Neural progenitor cell (in vitro differentiated cells): Measurements from ENCODE around the gene TEX30. TPM values are rescaled to one million over a fixed set of nuclear protein-coding genes. Genes with fewer than 3 reads are reported as not detected.

ENCODE experiments used
- DNase-seq: peaks from one replicate; pipeline ENCODE4 v3.0.0-alpha.2; 2016; ENCODE audit warnings: low spot score
- H2AFZ ChIP-seq: fragments of 200-600 bp; sonication (generic); replicated peaks from 2 replicates; pipeline ENCODE4 v1.6.1; 2016; ENCODE audit warnings: antibody characterized with exemption
- H3F3A ChIP-seq: fragments of 200-600 bp; sonication (generic); 2 replicates; pipeline ENCODE4 v1.6.1; 2016; ENCODE audit warnings: antibody characterized with exemption, low read depth
- H3K27ac ChIP-seq: fragments of 200-600 bp; sonication (generic); 2 replicates; pipeline ENCODE4 v1.5.1; 2016; ENCODE audit warnings: mild to moderate bottlenecking
- H3K27me3 ChIP-seq: fragments of 200-600 bp; sonication (generic); 2 replicates; pipeline ENCODE4 v1.6.1; 2016; ENCODE audit warnings: mild to moderate bottlenecking, moderate library complexity
- H3K36me3 ChIP-seq: fragments of 200-600 bp; sonication (generic); 2 replicates; pipeline ENCODE4 v1.5.1; 2016
- H3K4me1 ChIP-seq: fragments of 200-600 bp; sonication (generic); 2 replicates; pipeline ENCODE4 v1.6.1; 2016; ENCODE audit warnings: mixed run types
- H3K4me2 ChIP-seq: fragments of 200-600 bp; sonication (generic); 2 replicates; pipeline ENCODE4 v1.6.1; 2016
- H3K4me3 ChIP-seq: fragments of 200-600 bp; sonication (generic); 2 replicates; pipeline ENCODE4 v1.5.1; 2016
- H3K79me2 ChIP-seq: fragments of 200-600 bp; sonication (generic); 2 replicates; pipeline ENCODE4 v1.6.1; 2016; ENCODE audit warnings: low read depth
- H3K9ac ChIP-seq: fragments of 200-600 bp; sonication (generic); 2 replicates; pipeline ENCODE4 v1.6.1; 2016
- H3K9me3 ChIP-seq: fragments of 200-600 bp; sonication (generic); 2 replicates; pipeline ENCODE4 v1.5.1; 2016; ENCODE audit warnings: low read depth
- H4K20me1 ChIP-seq: fragments of 200-600 bp; sonication (generic); 2 replicates; pipeline ENCODE4 v1.6.1; 2016; ENCODE audit warnings: low read depth
- H3K27ac Mint-ChIP-seq: 3 replicates; pipeline ENCODE4 v1.8.0; 2021; ENCODE audit warnings: mixed read lengths
- H3K27me3 Mint-ChIP-seq: 2 replicates; pipeline ENCODE4 v1.8.0; 2022; ENCODE audit warnings: low read depth, mild to moderate bottlenecking, inconsistent platforms, moderate library complexity, mixed read lengths; ENCODE audit not compliant: insufficient read depth
- H3K36me3 Mint-ChIP-seq: 3 replicates; pipeline ENCODE4 v1.8.0; 2021; ENCODE audit warnings: mixed read lengths
- H3K4me1 Mint-ChIP-seq: 3 replicates; pipeline ENCODE4 v1.8.0; 2021; ENCODE audit warnings: mixed read lengths
- H3K4me3 Mint-ChIP-seq: 3 replicates; pipeline ENCODE4 v1.8.0; 2021; ENCODE audit warnings: mild to moderate bottlenecking, moderate library complexity, mixed read lengths
- H3K9me3 Mint-ChIP-seq: 3 replicates; pipeline ENCODE4 v1.8.0; 2020; ENCODE audit warnings: mixed read lengths
- EZH2 ChIP-seq: fragments of 200-600 bp; sonication (generic); IDR thresholded peaks from 2 replicates; pipeline ENCODE4 v1.6.1; 2017; ENCODE audit warnings: antibody characterized with exemption, mild to moderate bottlenecking, moderate library complexity
- EZH2phosphoT487 ChIP-seq: fragments of 200-600 bp; sonication (generic); IDR thresholded peaks from 2 replicates; pipeline ENCODE4 v1.6.1; 2017; ENCODE audit warnings: antibody characterized with exemption
- total RNA-seq: library from RNA; depleted of rRNA; stranded (reverse); fragments of >200 nt; gene quantifications from 2 replicates; pipeline ENCODE4 v1.2.3, GENCODE V29; 2015; ENCODE audit warnings: low replicate concordance
- TF ChIP-seq, protein P1 (sequence below): fragments of 200-600 bp; sonication (generic); IDR thresholded peaks from 2 replicates; pipeline ENCODE4 v1.5.1; 2017; ENCODE audit warnings: antibody characterized with exemption, mild to moderate bottlenecking

Gene TEX30
- total RNA-seq, 1 donor from 2014 or later, result 38.9 TPM

GRCh38 chr13:102742101-102742500 is 31.5 kb downstream of the TEX30 start:
- Mint-ChIP-seq H3K27ac (no peak overlapping the region), H3K4me3 (no peak overlapping the region), H3K9me3 (peaks cover 8% of the 10 kb centered on the region), H3K36me3 (no peaks in the 10 kb centered on the region), H3K4me1 (no peaks in the 10 kb centered on the region), H3K27me3 (no peaks in the 10 kb centered on the region)
- Histone ChIP-seq H3K36me3 (no peaks in the 10 kb centered on the region), H3K4me1 (no peaks in the 10 kb centered on the region), H3K27ac (no peak overlapping the region), H3K79me2 (no peaks in the 10 kb centered on the region), H3K27me3 (peaks cover 15% of the 10 kb centered on the region), H3K9ac (no peak overlapping the region), H3K9me3 (peaks cover 7% of the 10 kb centered on the region), H3K4me2 (no peak overlapping the region), H3F3A (no peaks in the 10 kb centered on the region), H4K20me1 (no peaks in the 10 kb centered on the region), H2AFZ (no peak overlapping the region), H3K4me3 (no peak overlapping the region)
- no peak for DNase-seq
- no peak for TF ChIP-seq EZH2phosphoT487
- TF ChIP-seq, protein P1, sequence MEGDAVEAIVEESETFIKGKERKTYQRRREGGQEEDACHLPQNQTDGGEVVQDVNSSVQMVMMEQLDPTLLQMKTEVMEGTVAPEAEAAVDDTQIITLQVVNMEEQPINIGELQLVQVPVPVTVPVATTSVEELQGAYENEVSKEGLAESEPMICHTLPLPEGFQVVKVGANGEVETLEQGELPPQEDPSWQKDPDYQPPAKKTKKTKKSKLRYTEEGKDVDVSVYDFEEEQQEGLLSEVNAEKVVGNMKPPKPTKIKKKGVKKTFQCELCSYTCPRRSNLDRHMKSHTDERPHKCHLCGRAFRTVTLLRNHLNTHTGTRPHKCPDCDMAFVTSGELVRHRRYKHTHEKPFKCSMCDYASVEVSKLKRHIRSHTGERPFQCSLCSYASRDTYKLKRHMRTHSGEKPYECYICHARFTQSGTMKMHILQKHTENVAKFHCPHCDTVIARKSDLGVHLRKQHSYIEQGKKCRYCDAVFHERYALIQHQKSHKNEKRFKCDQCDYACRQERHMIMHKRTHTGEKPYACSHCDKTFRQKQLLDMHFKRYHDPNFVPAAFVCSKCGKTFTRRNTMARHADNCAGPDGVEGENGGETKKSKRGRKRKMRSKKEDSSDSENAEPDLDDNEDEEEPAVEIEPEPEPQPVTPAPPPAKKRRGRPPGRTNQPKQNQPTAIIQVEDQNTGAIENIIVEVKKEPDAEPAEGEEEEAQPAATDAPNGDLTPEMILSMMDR, result no peak
- no peak for TF ChIP-seq EZH2

- Histone ChIP-seq H3F3A (no peaks in the 10 kb centered on the region), H3K27ac (no peak overlapping the region), H2AFZ (no peak overlapping the region), H3K27me3 (peaks cover 25% of the 10 kb centered on the region), H3K9ac (no peak overlapping the region), H3K4me1 (no peaks in the 10 kb centered on the region), H3K79me2 (no peaks in the 10 kb centered on the region), H3K36me3 (no peaks in the 10 kb centered on the region), H3K4me2 (no peak overlapping the region), H4K20me1 (no peaks in the 10 kb centered on the region), H3K9me3 (no peaks in the 10 kb centered on the region), H3K4me3 (no peak overlapping the region)
- H3K27me3 Mint-ChIP-seq, result no peaks in the 10 kb centered on the region
- no peak for DNase-seq
- H3K4me1 Mint-ChIP-seq, result peaks cover 5% of the 10 kb centered on the region
- no peak overlapping the region for H3K27ac Mint-ChIP-seq
- peaks cover 2% of the 10 kb centered on the region for H3K9me3 Mint-ChIP-seq
- H3K4me3 Mint-ChIP-seq, result no peak overlapping the region
- no peaks in the 10 kb centered on the region for H3K36me3 Mint-ChIP-seq
- TF ChIP-seq EZH2, result no peak
- TF ChIP-seq EZH2phosphoT487, result no peak
- TF ChIP-seq, protein P1, result no peak
Measured at GRCh38 chr13:102729560-102730270, 43.9 kb downstream of the TEX30 start.

DNA sequence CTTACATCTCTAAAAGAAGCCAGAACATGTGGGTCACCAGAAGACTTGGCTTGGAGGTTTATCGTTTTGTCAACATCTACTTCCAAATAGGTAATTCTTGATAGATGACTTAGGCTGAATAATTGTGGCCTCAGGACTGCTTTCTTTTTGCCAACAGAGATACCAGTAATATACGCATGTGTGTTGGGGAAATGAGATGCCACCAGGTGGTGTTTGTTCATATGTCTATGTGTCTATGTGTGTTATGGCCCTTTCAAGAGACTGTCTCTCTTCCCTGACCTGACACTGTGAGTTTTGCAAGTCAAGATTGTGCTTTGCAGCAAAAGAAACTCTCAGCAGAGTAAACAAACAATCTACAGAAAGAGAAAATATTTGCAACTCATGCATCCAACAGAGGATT is 47.2 kb downstream of the TEX30 start:
- Mint-ChIP-seq H3K27ac (no peak overlapping the region), H3K36me3 (no peaks in the 10 kb centered on the region), H3K9me3 (peaks cover 2% of the 10 kb centered on the region), H3K4me3 (no peak overlapping the region), H3K27me3 (no peaks in the 10 kb centered on the region), H3K4me1 (no peaks in the 10 kb centered on the region)
- Histone ChIP-seq H3K79me2 (no peaks in the 10 kb centered on the region), H3K4me1 (no peaks in the 10 kb centered on the region), H3K27me3 (peaks cover 13% of the 10 kb centered on the region), H3K4me2 (no peak overlapping the region), H4K20me1 (no peaks in the 10 kb centered on the region), H3K9ac (no peak overlapping the region), H3K36me3 (no peaks in the 10 kb centered on the region), H3K27ac (no peak overlapping the region), H3F3A (no peaks in the 10 kb centered on the region), H3K4me3 (no peak overlapping the region), H2AFZ (no peak overlapping the region), H3K9me3 (no peaks in the 10 kb centered on the region)
- TF ChIP-seq, protein P1, result no peak
- TF ChIP-seq EZH2 (no peak), EZH2phosphoT487 (no peak)
- no peak for DNase-seq
